ENCODE results near the gene SIGLEC7.
A peak's percentile ranks its signal among the peaks of the same experiment; 100 is the strongest.

Gene SIGLEC7

DNA sequence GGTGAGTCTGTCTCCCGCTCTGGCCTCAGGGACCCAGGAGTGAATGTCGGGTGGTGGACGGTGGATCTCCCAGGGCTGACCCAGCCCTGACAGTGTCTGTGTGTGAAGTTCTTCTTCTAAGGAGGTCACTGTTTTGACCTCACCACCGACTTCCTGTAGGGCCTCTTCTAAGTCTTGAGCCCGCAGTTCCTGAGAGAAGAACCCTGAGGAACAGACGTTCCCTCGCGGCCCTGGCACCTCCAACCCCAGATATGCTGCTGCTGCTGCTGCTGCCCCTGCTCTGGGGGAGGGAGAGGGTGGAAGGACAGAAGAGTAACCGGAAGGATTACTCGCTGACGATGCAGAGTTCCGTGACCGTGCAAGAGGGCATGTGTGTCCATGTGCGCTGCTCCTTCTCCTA is at the start of gene SIGLEC7:
Gene SIGLEC7, plus strand, starts transcription at position 183 of the 400 bp plus-strand sequence. Its CDS starts 69 bp downstream, at position 252.
- no peak within 1 kb of the TSS for H3K4me3 ChIP-seq (ENCODE audit: low read depth, low read length)
- DNase-seq (ENCODE audit: low read depth, low spot score): no peak
- TF ChIP-seq, protein P1, sequence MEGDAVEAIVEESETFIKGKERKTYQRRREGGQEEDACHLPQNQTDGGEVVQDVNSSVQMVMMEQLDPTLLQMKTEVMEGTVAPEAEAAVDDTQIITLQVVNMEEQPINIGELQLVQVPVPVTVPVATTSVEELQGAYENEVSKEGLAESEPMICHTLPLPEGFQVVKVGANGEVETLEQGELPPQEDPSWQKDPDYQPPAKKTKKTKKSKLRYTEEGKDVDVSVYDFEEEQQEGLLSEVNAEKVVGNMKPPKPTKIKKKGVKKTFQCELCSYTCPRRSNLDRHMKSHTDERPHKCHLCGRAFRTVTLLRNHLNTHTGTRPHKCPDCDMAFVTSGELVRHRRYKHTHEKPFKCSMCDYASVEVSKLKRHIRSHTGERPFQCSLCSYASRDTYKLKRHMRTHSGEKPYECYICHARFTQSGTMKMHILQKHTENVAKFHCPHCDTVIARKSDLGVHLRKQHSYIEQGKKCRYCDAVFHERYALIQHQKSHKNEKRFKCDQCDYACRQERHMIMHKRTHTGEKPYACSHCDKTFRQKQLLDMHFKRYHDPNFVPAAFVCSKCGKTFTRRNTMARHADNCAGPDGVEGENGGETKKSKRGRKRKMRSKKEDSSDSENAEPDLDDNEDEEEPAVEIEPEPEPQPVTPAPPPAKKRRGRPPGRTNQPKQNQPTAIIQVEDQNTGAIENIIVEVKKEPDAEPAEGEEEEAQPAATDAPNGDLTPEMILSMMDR (IDR thresholded peaks at IDR 0.05; ENCODE audit: insufficient read depth, low read length, missing control alignments): no peak
- ChIA-PET CTCF (no interaction called here), POLR2A (no interaction called here)

DNA sequence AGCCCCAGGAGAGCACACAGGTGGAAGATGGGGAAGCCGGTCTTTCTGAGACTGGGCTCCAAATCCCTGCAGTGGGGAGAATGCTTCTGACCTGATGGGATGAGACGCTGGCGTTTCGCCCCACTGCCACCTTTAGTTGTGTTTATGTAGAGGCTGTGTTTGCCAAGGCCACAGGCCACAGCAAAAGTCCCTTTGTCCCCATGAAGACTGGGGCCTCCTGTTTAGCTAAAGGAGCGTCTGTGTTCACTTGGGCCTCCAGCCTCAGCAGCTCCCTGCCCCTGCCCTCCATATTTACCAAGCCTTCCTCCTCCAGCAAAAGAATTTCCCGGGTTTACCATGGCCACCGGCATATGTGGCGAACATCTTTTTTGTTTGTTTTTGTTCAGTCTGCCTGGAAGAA is 49.0 kb upstream of the SIGLEC7 start:
- DNase-seq (ENCODE audit: low read depth, low spot score): no peak

DNA sequence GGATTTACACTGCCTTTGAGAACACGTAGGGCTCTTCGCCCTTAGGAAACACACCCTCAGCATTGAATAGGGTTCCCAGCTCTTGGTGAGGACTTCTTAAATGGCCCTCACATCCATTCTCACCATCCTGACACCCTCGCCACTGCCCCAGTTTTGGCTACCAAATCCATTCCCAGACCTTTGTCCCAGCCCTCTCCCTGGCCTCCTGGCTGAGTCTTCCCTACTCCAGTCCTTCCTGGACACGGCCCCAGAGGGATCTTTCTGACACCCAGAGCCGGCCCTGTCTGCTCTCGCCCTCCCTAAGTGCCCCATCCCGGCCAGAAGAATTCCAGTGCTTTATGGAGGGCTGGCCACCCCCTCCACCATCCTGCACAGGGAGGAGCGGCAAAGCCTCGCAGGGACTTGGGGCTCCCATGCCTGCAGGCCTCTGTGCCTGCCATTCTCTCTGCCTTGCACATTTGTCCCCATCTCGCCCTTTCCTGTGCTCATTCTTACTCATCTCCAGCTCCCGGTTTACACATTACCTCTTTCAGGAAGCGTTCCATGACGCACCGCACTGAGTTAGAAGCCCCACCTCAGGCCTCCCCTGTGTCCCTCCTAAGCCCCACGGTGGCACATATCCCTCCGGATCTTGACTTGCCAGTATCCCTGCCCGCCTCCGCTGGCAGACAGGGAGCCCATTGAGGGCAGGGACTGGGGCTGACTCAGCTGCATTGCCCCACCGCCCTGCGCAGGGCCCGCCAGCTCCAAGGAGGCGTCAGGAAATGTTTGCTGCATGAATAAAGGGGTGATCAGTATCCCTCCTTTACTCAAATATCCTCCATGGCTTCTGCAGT is 48.4 kb upstream of the SIGLEC7 start:
- no peak overlapping the region for H3K4me3 ChIP-seq (ENCODE audit: low read depth, low read length)
- no peak for DNase-seq (ENCODE audit: low read depth, low spot score)
- TF ChIP-seq, protein P1 (IDR thresholded peaks at IDR 0.05; ENCODE audit: insufficient read depth, low read length, missing control alignments): no peak
- CTCF ChIA-PET: interaction anchor here (0.6 to 6.1 kb wide), 11 partner anchors 10 to 266 kb away, joined by 3 to 61 read pairs (median 3); partner anchors contain the start of gene KLK10
- POLR2A ChIA-PET: interaction anchor here (0.6 kb wide), 1 partner anchor 62 kb away, joined by 3 read pairs; no protein-coding TSS in a partner anchor

More for the DNA sequence above, 49.0 kb upstream of the SIGLEC7 start:
- ChIA-PET CTCF (interaction anchor here (0.9 to 6.1 kb wide), 4 partner anchors 11 to 76 kb away, joined by 3 to 61 read pairs (median 4); partner anchors contain the start of gene KLK10), POLR2A (no interaction called here)
- TF ChIP-seq, protein P1 (IDR thresholded peaks at IDR 0.05; ENCODE audit: insufficient read depth, low read length, missing control alignments): no peak
- H3K4me3 ChIP-seq (ENCODE audit: low read depth, low read length): no peak overlapping the region

DNA sequence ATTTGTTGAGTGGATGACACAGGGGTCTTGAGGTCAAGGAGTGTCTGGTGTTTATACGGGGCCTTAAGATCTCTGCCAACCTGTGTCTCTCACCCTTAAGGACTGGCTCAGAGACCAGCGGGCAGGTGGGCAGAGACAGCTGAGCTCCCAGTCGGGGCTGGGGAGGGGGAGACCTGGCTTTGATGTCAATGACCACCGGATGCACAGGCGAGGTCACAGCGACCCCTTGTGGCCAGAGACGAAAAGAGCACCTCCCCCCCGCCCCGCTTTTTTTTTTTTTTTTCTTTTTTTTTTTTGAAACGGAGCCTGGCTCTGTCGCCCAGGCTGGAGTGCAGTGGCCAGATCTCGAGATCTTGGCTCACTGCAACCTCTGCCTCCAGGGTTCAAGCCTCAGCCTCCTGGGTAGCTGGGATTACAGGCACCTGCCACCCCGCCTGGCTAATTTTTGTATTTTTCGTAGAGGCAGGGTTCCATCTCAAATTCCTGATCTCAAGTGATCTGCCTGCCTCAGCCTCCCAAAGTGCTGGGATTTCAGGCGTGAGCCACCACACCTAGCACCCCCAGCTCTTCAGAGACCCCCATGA is 47.3 kb upstream of the SIGLEC7 start:
- no peak for DNase-seq (ENCODE audit: low read depth, low spot score)
- CTCF ChIA-PET: interaction anchor here (0.6 to 6.1 kb wide), 11 partner anchors 9 to 272 kb away, joined by 3 to 61 read pairs (median 3); partner anchors contain the start of gene KLK10
- POLR2A ChIA-PET: no interaction called here
- H3K4me3 ChIP-seq (ENCODE audit: low read depth, low read length): no peak overlapping the region
- TF ChIP-seq, protein P1 (IDR thresholded peaks at IDR 0.05; ENCODE audit: insufficient read depth, low read length, missing control alignments): peak; percentile 64

DNA sequence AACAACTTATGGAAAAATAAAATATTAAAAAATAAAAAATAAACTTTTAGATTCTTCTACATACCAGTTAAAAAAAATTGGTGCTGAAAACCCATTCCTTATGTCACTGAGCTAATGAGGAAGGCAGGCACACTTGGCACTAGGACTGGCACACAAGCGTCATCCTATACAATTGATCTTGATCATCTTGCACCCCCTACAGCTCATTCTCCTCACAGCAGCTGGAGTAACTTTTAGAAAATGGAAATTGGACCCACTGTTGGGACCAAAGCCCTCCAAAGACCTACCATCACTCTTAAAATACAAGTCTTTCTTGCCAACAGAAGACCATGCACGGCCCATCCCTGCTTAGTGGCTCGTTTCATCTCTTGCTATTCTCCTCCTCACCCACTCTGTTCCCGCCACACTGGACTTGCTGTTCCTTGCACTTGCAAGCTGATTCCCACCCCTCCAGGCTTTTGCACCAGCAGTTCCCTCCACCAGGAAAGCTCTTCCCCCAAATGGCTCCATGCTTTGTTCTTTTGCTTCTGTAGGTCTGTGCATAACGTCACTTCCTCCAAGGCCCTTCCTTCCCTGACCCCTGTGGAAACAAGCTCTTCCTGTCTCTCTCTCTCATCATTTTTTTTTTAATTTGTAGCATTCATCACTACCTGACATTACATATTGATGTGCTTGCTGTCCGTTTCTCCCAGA is 45.5 kb upstream of the SIGLEC7 start:
- ChIA-PET POLR2A (no interaction called here), CTCF (interaction anchor here (0.6 to 6.1 kb wide), 14 partner anchors 8 to 740 kb away, joined by 3 to 61 read pairs (median 4); partner anchors contain the start of gene KLK10)
- TF ChIP-seq, protein P1 (IDR thresholded peaks at IDR 0.05; ENCODE audit: insufficient read depth, low read length, missing control alignments): no peak
- no peak overlapping the region for H3K4me3 ChIP-seq (ENCODE audit: low read depth, low read length)
- no peak for DNase-seq (ENCODE audit: low read depth, low spot score)
